Measurements from ENCODE around the gene MLH3. TPM values are rescaled to one million over a fixed set of nuclear protein-coding genes. Genes with fewer than 3 reads are reported as not detected.
A peak's percentile ranks its signal among the peaks of the same experiment; 100 is the strongest.

The MLH3 gene
- total and polyA plus RNA-seq, 2 of the 13 experiments (the other 11 are each of a cell fraction or from before 2014, with no cell fraction given): 14.4 to 24.8 TPM

- TF ChIP-seq PRDM15 (CRISPR knock-in tag; IDR thresholded peaks at IDR 0.05) (no peak), KAT8 (CRISPR knock-in tag; IDR thresholded peaks at IDR 0.05) (0 out of 2 replicates have a peak, but pooled peaks have one; percentile 29), GABPA (IDR thresholded peaks at IDR 0.05; ENCODE audit: low read depth, low read length) (no peak), GABPA (CRISPR knock-in tag; IDR thresholded peaks at IDR 0.05; ENCODE audit: low read depth) (peak; percentile 77), KAT7 (CRISPR knock-in tag; IDR thresholded peaks at IDR 0.05; ENCODE audit: borderline replicate concordance) (0 out of 2 replicates have a peak, but pooled peaks have one; percentile 29), IRF9 (CRISPR knock-in tag; IDR thresholded peaks at IDR 0.05; ENCODE audit: borderline replicate concordance) (no peak), ZNF512B (CRISPR knock-in tag; IDR thresholded peaks at IDR 0.05; ENCODE audit: borderline replicate concordance) (no peak), ZBTB38 (CRISPR knock-in tag; IDR thresholded peaks at IDR 0.05) (no peak), MAZ (IDR thresholded peaks at IDR 0.05; ENCODE audit: borderline replicate concordance, low read depth, low read length) (no peak), MAZ (CRISPR knock-in tag; IDR thresholded peaks at IDR 0.05; ENCODE audit: low read depth) (no peak), FOSL2 (CRISPR knock-in tag; IDR thresholded peaks at IDR 0.05) (peak; percentile 58)
- TF ChIP-seq, protein P1, sequence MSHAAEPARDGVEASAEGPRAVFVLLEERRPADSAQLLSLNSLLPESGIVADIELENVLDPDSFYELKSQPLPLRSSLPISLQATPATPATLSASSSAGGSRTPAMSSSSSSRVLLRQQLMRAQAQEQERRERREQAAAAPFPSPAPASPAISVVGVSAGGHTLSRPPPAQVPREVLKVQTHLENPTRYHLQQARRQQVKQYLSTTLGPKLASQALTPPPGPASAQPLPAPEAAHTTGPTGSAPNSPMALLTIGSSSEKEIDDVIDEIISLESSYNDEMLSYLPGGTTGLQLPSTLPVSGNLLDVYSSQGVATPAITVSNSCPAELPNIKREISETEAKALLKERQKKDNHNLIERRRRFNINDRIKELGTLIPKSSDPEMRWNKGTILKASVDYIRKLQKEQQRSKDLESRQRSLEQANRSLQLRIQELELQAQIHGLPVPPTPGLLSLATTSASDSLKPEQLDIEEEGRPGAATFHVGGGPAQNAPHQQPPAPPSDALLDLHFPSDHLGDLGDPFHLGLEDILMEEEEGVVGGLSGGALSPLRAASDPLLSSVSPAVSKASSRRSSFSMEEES (CRISPR knock-in tag; IDR thresholded peaks at IDR 0.05): no peak
- TF ChIP-seq, protein P2, sequence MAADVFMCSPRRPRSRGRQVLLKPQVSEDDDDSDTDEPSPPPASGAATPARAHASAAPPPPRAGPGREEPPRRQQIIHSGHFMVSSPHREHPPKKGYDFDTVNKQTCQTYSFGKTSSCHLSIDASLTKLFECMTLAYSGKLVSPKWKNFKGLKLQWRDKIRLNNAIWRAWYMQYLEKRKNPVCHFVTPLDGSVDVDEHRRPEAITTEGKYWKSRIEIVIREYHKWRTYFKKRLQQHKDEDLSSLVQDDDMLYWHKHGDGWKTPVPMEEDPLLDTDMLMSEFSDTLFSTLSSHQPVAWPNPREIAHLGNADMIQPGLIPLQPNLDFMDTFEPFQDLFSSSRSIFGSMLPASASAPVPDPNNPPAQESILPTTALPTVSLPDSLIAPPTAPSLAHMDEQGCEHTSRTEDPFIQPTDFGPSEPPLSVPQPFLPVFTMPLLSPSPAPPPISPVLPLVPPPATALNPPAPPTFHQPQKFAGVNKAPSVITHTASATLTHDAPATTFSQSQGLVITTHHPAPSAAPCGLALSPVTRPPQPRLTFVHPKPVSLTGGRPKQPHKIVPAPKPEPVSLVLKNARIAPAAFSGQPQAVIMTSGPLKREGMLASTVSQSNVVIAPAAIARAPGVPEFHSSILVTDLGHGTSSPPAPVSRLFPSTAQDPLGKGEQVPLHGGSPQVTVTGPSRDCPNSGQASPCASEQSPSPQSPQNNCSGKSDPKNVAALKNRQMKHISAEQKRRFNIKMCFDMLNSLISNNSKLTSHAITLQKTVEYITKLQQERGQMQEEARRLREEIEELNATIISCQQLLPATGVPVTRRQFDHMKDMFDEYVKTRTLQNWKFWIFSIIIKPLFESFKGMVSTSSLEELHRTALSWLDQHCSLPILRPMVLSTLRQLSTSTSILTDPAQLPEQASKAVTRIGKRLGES (CRISPR knock-in tag; IDR thresholded peaks at IDR 0.05; ENCODE audit: borderline replicate concordance): no peak
- TF ChIP-seq, protein P3, sequence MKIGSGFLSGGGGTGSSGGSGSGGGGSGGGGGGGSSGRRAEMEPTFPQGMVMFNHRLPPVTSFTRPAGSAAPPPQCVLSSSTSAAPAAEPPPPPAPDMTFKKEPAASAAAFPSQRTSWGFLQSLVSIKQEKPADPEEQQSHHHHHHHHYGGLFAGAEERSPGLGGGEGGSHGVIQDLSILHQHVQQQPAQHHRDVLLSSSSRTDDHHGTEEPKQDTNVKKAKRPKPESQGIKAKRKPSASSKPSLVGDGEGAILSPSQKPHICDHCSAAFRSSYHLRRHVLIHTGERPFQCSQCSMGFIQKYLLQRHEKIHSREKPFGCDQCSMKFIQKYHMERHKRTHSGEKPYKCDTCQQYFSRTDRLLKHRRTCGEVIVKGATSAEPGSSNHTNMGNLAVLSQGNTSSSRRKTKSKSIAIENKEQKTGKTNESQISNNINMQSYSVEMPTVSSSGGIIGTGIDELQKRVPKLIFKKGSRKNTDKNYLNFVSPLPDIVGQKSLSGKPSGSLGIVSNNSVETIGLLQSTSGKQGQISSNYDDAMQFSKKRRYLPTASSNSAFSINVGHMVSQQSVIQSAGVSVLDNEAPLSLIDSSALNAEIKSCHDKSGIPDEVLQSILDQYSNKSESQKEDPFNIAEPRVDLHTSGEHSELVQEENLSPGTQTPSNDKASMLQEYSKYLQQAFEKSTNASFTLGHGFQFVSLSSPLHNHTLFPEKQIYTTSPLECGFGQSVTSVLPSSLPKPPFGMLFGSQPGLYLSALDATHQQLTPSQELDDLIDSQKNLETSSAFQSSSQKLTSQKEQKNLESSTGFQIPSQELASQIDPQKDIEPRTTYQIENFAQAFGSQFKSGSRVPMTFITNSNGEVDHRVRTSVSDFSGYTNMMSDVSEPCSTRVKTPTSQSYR (CRISPR knock-in tag; IDR thresholded peaks at IDR 0.05; ENCODE audit: borderline replicate concordance): no peak
Measured at GRCh38 chr14:75041613-75042012, 9.7 kb downstream of the MLH3 start (continued).

Data from HepG2 (cell line).